OCI-LY7 (cell line): ENCODE measurements around the gene TUBGCP6. TPM values are rescaled to one million over a fixed set of nuclear protein-coding genes. Genes with fewer than 3 reads are reported as not detected.

Source experiments
- BruUV-seq: library from RNA; stranded (reverse); fragments of 400-500 nt; replicated peaks from 2 replicates; lab custom pipeline; 2021; lab: Mats Ljungman, UMichigan
- CTCF ChIA-PET: fragments of 300-600 bp; sonication (Branson Sonifier 250); formaldehyde crosslinking; loops from one replicate; lab custom pipeline; 2022; ENCODE audit warnings: antibody characterized with exemption; ENCODE audit not compliant: unreplicated experiment; lab: Charles Lee
- POLR2A ChIA-PET: fragments of 300-600 bp; sonication (Branson Sonifier 250); formaldehyde crosslinking; loops from one replicate; lab custom pipeline; 2022; ENCODE audit warnings: antibody characterized with exemption; lab: Charles Lee
- DNase-seq: peaks from one replicate; pipeline ENCODE4 v3.0.0-alpha.2; 2015; ENCODE audit warnings: low spot score
- H2AFZ ChIP-seq: fragments of 200-600 bp; sonication (generic), shearing (Covaris generic); 2 replicates; pipeline ENCODE4 v1.6.1; 2014; ENCODE audit warnings: mild to moderate bottlenecking, antibody characterized with exemption, low read length, moderate library complexity
- H3K27ac ChIP-seq: fragments of 200-600 bp; sonication (generic); 2 replicates; pipeline ENCODE4 v1.5.1; 2014; ENCODE audit warnings: mixed run types, low read depth, mild to moderate bottlenecking, moderate library complexity, low read length, inconsistent platforms; ENCODE audit not compliant: poor library complexity, severe bottlenecking
- H3K36me3 ChIP-seq: fragments of 200-600 bp; sonication (generic); 2 replicates; pipeline ENCODE4 v1.6.1; 2014; ENCODE audit warnings: mild to moderate bottlenecking, antibody characterized with exemption, low read length, moderate library complexity, mixed read lengths; ENCODE audit not compliant: insufficient read depth
- H3K4me1 ChIP-seq: fragments of 200-600 bp; sonication (generic); 2 replicates; pipeline ENCODE4 v1.5.1; 2014; ENCODE audit warnings: mild to moderate bottlenecking, low read length; ENCODE audit not compliant: insufficient read depth, poor library complexity, severe bottlenecking
- H3K4me2 ChIP-seq: fragments of 200-600 bp; sonication (generic); 2 replicates; pipeline ENCODE4 v1.6.1; 2014; ENCODE audit warnings: mild to moderate bottlenecking, low read length
- H3K4me3 ChIP-seq: fragments of 200-600 bp; sonication (generic); 2 replicates; pipeline ENCODE4 v1.5.1; 2014; ENCODE audit warnings: mild to moderate bottlenecking, low read depth, low read length; ENCODE audit not compliant: poor library complexity, severe bottlenecking
- H3K79me2 ChIP-seq: fragments of 200-600 bp; sonication (generic); 2 replicates; pipeline ENCODE4 v1.6.1; 2016; ENCODE audit warnings: low read depth, mild to moderate bottlenecking, low read length, moderate library complexity, mixed read lengths; ENCODE audit not compliant: insufficient read depth
- H3K9me2 ChIP-seq: fragments of 200-600 bp; sonication (generic); 2 replicates; pipeline ENCODE4 v1.6.1; 2016; ENCODE audit warnings: mild to moderate bottlenecking, low read length, mixed read lengths; ENCODE audit not compliant: insufficient read depth
- H3K9me3 ChIP-seq: fragments of 200-600 bp; sonication (generic); 2 replicates; pipeline ENCODE4 v1.6.1; 2014; ENCODE audit warnings: mild to moderate bottlenecking, mixed run types, low read length, mixed read lengths
- H4K20me1 ChIP-seq: fragments of 200-600 bp; sonication (generic); 2 replicates; pipeline ENCODE4 v1.6.1; 2014; ENCODE audit warnings: mild to moderate bottlenecking, antibody characterized with exemption, low read length, moderate library complexity, mixed read lengths; ENCODE audit not compliant: insufficient read depth
- EZH2phosphoT487 ChIP-seq: fragments of 200-600 bp; sonication (generic); IDR thresholded peaks from 2 replicates; pipeline ENCODE4 v1.6.1; 2018; ENCODE audit warnings: low read depth, borderline replicate concordance, mild to moderate bottlenecking, mixed run types, antibody characterized with exemption, low read length, moderate library complexity, mixed read lengths
- intact Hi-C: fragments of 100-400 bp; cut with micrococcal nuclease; formaldehyde crosslinking; loops from one replicate; pipeline ENCODE4 v1.10.0; 2022; ENCODE audit not compliant: unreplicated experiment
- total RNA-seq, 2 experiments: library from RNA; depleted of rRNA in 1 of 2; stranded (reverse); fragments of >200 nt in 1 of 2; shearing (Covaris generic) in 1 of 2; gene quantifications; 2 replicates each; pipeline ENCODE4 v1.2.3, GENCODE V29; 2014 to 2022
- TF ChIP-seq, protein P1 (sequence below): fragments of 200-600 bp; sonication (generic); conservative IDR thresholded peaks from 2 replicates; pipeline ENCODE4 v1.5.1; 2014; ENCODE audit warnings: mild to moderate bottlenecking, antibody characterized with exemption, low read length, moderate library complexity, mixed read lengths

The TUBGCP6 gene
- total RNA-seq, 2 experiments from 2014 or later = 57.7 to 63.2 TPM

DNA sequence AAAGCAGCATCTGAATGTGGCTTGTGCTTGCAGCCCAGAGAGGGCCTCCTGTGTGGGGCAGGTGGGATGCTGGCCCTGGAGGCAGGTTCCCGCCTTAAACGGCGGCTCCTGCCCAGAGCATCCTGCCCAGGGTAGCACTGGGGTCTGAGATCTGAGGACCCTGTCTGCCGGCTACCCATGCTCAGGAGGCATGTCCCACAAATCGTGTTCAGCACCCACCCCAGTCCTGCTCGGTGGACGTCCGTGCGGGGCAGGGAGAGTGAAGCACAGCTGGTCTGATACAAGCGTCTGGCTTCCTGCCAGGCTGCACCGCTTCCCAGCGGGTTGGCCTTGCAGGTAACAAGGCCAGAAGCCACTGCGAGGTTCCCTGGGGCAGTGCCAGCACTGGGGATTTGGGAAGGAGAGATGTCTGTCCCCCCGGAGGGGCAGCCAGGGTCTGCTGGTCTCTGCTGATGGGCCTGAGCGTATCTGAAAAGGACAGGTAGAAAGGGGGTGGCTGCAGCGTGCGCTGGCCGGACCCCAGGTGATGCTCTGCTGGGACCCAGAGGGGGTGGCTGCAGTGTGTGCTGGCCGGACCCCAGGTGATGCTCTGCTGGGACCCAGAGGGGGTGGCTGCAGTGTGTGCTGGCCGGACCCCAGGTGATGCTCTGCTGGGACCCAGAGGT lies 55.5 kb downstream of the TUBGCP6 start:
- H3K4me2 ChIP-seq = peak overlapping the region; percentile 96

DNA sequence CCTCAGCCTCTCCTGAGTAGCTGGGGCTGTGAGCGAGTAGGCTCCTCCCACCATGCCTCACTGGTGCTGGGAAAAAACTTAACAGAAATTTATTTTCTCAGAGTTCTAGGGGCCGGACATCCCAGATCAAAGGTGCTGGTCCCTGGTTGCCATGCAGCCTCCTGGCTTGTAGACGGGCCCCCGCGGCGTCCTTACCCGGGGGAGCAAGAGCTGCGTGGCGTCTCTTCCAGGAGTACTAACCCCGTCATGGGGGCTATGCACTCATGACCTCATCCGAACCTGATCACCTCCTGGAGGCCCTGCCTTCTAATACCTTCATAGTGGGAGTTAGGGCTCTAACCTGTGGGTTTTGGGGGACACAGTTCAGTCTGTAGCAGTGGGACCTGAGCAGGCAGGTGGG lies 56.5 kb downstream of the TUBGCP6 start:
- CTCF ChIA-PET = interaction anchor here (0.5 kb wide), 1 partner anchor 87 kb away, joined by 3 read pairs; no protein-coding TSS in a partner anchor
- H3K4me3 ChIP-seq = peak overlapping the region; percentile 68
- H2AFZ ChIP-seq = no peak overlapping the region
- TF ChIP-seq, protein P1, sequence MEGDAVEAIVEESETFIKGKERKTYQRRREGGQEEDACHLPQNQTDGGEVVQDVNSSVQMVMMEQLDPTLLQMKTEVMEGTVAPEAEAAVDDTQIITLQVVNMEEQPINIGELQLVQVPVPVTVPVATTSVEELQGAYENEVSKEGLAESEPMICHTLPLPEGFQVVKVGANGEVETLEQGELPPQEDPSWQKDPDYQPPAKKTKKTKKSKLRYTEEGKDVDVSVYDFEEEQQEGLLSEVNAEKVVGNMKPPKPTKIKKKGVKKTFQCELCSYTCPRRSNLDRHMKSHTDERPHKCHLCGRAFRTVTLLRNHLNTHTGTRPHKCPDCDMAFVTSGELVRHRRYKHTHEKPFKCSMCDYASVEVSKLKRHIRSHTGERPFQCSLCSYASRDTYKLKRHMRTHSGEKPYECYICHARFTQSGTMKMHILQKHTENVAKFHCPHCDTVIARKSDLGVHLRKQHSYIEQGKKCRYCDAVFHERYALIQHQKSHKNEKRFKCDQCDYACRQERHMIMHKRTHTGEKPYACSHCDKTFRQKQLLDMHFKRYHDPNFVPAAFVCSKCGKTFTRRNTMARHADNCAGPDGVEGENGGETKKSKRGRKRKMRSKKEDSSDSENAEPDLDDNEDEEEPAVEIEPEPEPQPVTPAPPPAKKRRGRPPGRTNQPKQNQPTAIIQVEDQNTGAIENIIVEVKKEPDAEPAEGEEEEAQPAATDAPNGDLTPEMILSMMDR = no peak
- no peak for TF ChIP-seq EZH2phosphoT487
- peak overlapping the region; percentile 99 for H3K27ac ChIP-seq
- POLR2A ChIA-PET = no interaction called here
- no TSS peak for BruUV-seq
- intact Hi-C loops = no loop called here
- H3K9me2 ChIP-seq = no peaks in the 10 kb centered on the region
- no peaks in the 10 kb centered on the region for H3K9me3 ChIP-seq
- no peak for DNase-seq
- peaks cover 66% of the 10 kb centered on the region for H3K4me1 ChIP-seq
- no peaks in the 10 kb centered on the region for H4K20me1 ChIP-seq
- H3K36me3 ChIP-seq = peaks cover 31% of the 10 kb centered on the region
- peak overlapping the region; percentile 96 for H3K4me2 ChIP-seq
- peaks cover 46% of the 10 kb centered on the region for H3K79me2 ChIP-seq

More for the DNA sequence above, 55.5 kb downstream of the TUBGCP6 start:
- ChIA-PET POLR2A (no interaction called here), CTCF (interaction anchor here (0.5 kb wide), 1 partner anchor 88 kb away, joined by 3 read pairs; no protein-coding TSS in a partner anchor)
- Histone ChIP-seq H4K20me1 (no peaks in the 10 kb centered on the region), H3K4me3 (peak overlapping the region; percentile 68), H3K36me3 (peaks cover 40% of the 10 kb centered on the region), H3K9me3 (no peaks in the 10 kb centered on the region), H3K9me2 (no peaks in the 10 kb centered on the region), H3K4me1 (peaks cover 69% of the 10 kb centered on the region), H3K27ac (peak overlapping the region; percentile 99), H3K79me2 (peaks cover 47% of the 10 kb centered on the region), H2AFZ (no peak overlapping the region)
- no TSS peak for BruUV-seq
- DNase-seq = peak; percentile 67
- TF ChIP-seq EZH2phosphoT487 = no peak
- TF ChIP-seq, protein P1 = no peak
- intact Hi-C loops = no loop called here
